RPMI8226 (cell line): ENCODE measurements around the gene APBA1.
"Not testable (repeated sequence)": the region's sequence is repeated elsewhere in the genome, so short reads cannot be mapped to it uniquely, and the experiment has no call there.

Source experiments
- DNase-seq: peaks from one replicate; pipeline ENCODE4 v3.0.0-alpha.2; 2015

The APBA1 gene

DNA sequence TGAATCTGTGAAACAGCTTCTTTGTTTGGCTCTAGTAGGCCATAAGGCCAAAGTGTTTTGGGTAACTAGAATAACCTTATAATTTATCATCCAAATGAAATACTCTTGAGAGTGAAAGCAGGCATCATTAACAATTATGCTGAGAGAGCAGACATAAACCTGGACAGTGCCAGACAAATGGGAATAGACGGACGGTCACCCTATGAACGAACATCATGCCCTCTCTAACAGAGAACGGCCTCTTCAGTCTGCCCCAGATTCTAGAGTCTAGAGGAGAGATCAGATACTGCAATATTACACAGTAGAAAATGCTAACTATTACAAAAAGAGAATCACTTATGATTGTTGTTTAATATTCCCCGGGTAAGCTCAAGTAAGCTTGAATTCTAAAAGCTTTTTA is 68.5 kb downstream of the APBA1 start:
- no peak for DNase-seq

GRCh38 chr9:69602773-69603172 is 69.4 kb downstream of the APBA1 start:
- no peak for DNase-seq

DNA sequence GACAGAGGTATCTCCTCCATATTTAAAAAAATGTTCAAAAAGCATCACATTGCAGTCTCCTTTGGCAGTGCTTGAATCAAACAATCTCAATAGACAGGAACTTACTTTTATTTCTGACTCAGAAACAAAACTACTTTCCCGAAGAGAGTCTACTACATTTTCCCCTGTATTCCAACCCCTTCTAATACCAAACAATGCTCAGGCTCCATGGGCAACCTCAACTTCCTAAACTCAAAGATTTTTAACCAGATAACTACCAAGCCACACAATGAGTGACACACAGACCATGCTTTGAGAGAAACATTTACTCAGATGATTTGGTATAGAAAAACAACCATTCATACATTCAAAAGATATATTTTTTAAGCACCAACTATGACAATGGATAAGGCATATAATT is 70.5 kb downstream of the APBA1 start:
- no peak for DNase-seq

- peak; percentile 58 for DNase-seq
Observed at GRCh38 chr9:69600314-69601047, 71.7 kb downstream of the APBA1 start.

DNA sequence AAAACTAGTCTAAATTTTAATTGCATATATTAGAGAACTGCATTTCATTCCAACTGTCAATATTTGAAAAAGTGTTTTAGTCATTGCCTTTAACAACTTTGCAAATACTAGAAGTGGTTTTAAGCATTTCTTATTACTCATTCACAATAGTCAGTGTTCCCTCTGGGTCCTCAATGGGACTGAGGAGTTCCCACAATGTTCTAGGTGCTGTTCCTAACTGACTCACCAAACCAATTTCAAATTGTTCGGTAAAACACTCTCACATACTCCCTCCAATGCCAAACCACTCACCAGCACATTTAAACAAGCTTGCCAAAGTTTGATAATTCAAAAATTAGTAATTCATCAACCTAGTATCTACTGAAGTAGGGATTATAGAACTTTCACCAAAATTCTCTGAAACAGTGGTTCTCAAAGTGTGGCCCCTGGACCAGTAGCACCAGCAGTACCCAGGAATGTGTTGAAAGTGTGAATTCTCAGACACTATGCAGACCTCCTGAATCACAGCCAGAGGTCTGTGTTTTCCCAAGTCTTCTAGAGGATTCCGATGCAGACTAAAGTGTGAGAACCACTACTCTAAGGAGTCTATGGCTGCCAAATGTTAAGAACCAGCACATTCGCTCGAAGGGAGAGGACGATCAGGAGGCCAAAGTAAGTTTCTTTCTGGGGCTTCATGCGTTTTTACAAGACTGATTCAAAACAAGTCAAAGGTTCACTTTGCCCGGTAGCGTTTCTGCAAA is 72.8 kb downstream of the APBA1 start:
- no peak for DNase-seq

- not testable (repeated sequence) for DNase-seq
Observed at GRCh38 chr9:69596906-69597305, 75.3 kb downstream of the APBA1 start.

DNA sequence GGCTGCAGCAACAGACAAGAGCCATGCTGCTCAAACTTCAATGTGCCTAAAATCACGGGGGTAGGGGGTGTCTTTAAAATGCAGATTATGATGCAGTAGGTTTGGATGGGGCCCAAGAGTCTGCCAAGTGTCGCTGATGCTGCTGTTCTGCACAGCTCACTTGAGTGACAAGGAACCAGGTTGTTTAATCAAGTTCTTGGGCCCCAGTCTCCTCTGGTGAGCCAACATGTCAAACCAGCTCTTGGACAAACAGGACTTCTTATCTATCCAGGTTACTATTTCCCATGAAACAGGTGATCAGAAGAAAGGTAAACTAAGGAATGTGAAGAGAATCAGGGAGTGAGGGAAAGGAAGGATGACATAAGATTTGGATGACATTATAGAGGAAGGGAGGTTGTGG is 78.0 kb downstream of the APBA1 start:
- DNase-seq, result peak; percentile 25

GRCh38 chr9:69593756-69594155 is 78.4 kb downstream of the APBA1 start:
- DNase-seq, result no peak

- DNase-seq, result no peak
Observed at GRCh38 chr9:69593301-69593700, 78.9 kb downstream of the APBA1 start.

GRCh38 chr9:69590266-69590665 is 81.9 kb downstream of the APBA1 start:
- DNase-seq, result no peak

DNA sequence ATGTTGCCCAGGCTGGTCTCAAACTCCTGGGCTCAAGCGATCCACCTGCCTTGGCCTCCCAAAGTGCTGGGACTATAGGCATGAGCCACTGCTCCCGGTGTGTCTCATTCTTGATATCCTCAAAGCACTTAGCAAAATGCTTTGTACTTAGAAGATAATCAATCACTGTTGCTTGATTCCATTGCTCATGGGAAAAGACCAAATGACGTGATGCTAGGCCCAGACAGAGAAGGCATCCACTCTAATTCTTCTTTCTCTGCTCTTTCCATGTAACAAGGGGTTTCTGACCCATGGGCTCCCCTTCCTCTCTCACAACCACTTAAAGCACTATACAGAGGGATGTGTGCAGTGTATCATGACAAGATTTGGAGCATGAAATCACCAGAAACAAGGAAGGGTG is 83.0 kb downstream of the APBA1 start:
- no peak for DNase-seq

- DNase-seq, result no peak
Observed at GRCh38 chr9:69585571-69585970, 86.6 kb downstream of the APBA1 start.

- DNase-seq, result no peak
Observed at GRCh38 chr9:69584759-69585158, 87.4 kb downstream of the APBA1 start.

GRCh38 chr9:69583645-69584234 is 88.4 kb downstream of the APBA1 start:
- DNase-seq, result no peak

- DNase-seq, result peak; percentile 16
Observed at GRCh38 chr9:69582544-69583297, 89.5 kb downstream of the APBA1 start.

DNA sequence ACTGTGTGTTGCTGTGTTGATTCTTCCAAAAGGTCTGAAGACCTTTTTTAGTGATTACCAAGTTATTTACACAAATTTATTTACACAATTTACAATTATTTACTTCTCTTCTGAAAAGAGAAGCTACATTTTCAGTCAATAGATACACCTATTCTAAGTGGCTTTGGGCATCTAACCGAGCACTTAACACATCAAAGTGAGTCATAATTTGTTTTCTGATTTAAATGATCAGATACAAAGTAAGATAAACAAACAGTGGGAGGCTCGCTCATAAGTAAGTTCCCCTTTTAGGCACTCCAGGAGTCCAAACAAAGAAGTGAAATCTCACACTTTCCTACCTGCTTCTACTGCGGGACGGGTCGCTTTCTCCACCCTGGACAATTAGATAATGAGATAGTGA is 90.2 kb downstream of the APBA1 start:
- DNase-seq, result peak; percentile 37

DNA sequence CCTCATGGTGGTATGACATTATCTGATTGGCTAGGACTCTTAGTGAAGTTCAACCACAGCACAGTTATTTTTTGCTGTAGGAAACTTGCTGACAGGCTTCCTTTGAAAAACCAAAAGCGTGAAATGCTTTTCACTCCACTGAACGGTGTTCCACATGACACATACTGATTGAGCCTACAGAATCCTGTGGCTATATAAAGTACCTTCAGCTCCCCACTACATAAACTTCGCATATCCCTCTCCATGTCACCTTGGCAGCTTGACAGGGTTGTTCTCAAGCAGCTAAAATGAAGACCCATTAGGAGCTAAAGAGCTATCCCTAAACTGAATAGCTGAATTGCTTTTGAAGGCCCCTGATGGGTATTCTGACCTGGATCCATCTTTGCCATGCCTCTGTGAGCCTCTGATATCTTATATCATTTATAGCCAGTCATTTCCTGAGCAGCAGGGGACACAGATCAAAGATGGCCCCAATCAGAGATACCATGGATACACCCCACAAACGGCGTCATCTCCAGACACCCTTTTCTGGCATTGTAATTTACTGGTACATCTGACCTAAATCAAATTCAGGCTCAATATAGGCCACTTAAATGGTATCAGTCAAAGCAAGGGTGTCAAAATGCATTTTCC is 91.5 kb downstream of the APBA1 start:
- DNase-seq, result peak; percentile 63

DNA sequence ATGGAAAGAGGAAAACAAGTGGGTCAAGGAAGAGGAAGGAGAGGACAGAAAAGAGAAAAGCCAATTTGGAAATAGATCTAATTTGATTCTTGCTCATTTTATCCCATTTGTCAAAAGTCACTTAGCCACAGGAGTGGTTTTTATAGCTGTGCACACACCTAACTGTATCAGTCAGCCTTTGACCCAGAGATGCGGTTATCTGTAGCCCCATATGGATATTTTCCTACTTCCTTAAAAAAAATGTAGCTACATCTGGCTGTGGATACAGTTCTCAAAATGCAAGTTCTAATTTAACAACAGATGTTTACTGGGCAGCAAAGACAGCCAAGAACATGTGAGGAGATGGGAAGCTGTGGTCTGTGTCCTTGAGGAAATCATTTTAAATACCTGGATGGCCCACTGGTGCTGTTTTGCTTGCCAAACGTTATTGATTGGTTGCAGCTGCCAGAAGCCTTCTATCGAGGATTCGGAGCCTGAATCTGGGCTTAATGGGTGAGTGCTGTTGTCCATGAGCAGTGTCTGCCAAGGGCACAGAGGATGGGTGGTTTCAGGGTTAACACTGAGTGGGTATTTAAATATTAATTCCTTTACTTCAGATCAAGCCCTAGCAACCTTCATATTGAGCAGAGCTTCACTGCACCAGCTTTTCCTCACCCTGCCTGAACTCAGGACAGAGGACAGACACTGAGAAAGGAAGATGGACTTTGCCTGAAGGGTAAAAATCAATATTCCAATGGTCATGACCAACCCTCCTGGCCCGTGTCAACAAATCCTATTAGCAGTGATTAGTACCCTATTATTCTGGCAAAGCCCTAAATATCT is 92.2 kb downstream of the APBA1 start:
- DNase-seq, result no peak

GRCh38 chr9:69579032-69579758 is 93.0 kb downstream of the APBA1 start:
- DNase-seq, result no peak

DNA sequence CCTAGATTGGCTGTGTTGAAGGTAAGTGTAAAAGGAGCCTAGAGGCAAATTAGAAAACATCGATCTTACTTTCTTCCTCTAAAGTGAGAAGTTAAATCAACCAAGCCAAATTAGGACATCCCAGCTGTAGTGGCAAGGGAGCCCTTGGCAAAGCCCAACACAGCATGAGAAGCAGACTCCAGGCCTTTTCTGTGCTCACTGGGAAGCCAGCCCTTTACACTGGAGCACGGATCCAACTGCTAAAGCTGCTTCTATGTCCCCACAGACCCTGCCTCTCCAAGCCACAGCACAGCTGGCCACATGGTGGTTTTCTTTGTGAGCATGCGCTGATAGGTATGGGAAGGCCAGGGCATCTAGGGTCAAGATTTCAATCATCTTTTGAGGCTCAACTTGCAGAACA is 94.1 kb downstream of the APBA1 start:
- no peak for DNase-seq

- no peak for DNase-seq
Observed at GRCh38 chr9:69577123-69577522, 95.0 kb downstream of the APBA1 start.
